ENCODE results near the gene TNXB. TPM values are rescaled to one million over a fixed set of nuclear protein-coding genes. Genes with fewer than 3 reads are reported as not detected.
A peak's percentile ranks its signal among the peaks of the same experiment; 100 is the strongest.
"Not testable (repeated sequence)": the region's sequence is repeated elsewhere in the genome, so short reads cannot be mapped to it uniquely, and the experiment has no call there.

TNXB gene
- total RNA-seq, 4 donors from 2014 or later: 90.6 to 217 (median 181) TPM

DNA sequence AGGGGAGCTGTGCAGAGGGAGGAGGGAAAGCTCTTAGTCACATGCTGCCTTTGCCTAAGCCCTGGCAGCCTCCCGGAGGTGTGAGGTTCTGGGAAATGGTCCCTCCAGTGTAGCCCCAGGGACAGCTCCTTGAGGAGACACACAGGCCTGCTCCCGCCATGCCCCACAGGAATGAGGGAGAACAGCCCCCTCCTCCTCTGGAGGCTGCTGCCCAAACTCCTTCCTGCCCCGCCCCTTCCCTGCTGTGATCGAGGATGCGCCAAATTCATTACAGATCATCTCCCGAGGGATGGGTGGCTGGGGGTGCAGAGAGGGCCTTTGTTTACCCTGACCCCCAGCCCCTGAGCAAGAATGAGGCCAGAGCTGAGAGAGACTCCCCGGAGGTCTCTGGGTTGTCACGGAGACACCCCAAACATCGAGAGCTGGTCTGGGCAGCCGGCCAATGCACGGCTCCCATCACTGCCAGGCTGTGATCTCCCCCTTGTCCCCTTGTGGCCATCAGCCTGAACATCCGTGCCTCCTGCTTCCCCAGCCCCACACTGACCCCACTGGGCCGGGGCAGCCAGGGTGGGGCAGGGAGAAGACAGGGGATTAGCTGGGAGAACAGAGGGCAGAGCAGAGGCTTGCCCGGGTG lies 62.6 kb downstream of the TNXB start:
- no peak overlapping the region for H3K4me3 ChIP-seq
- TF ChIP-seq, protein P1, sequence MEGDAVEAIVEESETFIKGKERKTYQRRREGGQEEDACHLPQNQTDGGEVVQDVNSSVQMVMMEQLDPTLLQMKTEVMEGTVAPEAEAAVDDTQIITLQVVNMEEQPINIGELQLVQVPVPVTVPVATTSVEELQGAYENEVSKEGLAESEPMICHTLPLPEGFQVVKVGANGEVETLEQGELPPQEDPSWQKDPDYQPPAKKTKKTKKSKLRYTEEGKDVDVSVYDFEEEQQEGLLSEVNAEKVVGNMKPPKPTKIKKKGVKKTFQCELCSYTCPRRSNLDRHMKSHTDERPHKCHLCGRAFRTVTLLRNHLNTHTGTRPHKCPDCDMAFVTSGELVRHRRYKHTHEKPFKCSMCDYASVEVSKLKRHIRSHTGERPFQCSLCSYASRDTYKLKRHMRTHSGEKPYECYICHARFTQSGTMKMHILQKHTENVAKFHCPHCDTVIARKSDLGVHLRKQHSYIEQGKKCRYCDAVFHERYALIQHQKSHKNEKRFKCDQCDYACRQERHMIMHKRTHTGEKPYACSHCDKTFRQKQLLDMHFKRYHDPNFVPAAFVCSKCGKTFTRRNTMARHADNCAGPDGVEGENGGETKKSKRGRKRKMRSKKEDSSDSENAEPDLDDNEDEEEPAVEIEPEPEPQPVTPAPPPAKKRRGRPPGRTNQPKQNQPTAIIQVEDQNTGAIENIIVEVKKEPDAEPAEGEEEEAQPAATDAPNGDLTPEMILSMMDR (IDR thresholded peaks at IDR 0.05): no peak
- TF ChIP-seq POLR2A (IDR thresholded peaks at IDR 0.05): no peak
- intact Hi-C loops (cut with DNase I; ENCODE audit: low total_unique reads): no loop called here
- no peaks in the 10 kb centered on the region for H3K36me3 ChIP-seq
- H3K4me1 ChIP-seq: peaks cover 3 to 10% of the 10 kb centered on the region in 2 donors
- peak; percentile 65 to 67 for DNase-seq
- no peaks in the 10 kb centered on the region for H3K9me3 ChIP-seq
- no peaks in the 10 kb centered on the region for H3K27me3 ChIP-seq
- peak overlapping the region; percentile 75 to 87 for H3K27ac ChIP-seq

DNA sequence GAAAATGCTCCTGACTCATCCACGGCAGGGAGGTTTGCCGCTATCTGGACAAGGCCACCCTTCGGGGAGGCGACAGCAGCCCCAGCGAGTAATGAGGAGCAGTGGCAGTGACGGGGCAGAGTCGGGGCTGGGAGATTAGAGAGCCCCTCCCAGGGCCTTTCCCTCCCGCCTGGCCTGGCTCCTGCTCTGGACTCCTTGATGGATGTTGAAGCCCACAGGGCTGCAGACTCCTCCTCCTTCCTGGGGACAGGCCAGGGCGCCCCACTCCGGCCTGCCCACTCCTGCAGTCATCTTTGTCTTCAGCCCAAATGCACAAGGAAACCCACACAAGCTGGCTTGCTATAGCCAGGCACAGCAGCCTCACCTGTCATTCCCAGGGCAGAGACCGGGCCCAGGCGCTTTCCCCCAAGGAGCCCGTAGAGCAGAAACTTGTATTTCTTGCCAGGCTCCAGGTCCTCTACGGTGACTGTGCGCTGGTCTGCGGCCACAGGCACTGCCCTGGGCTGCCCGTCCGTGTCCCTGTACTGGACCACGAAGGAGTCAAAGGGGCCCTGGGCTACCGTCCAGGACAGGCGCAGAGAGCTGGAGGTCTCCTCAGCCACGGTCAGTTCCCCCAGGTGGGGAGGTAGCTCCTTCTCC lies 63.2 kb downstream of the TNXB start:
- Histone ChIP-seq H3K27me3 (no peaks in the 10 kb centered on the region), H3K36me3 (no peaks in the 10 kb centered on the region), H3K9me3 (no peaks in the 10 kb centered on the region), H3K27ac (peak overlapping the region; percentile 75 to 87), H3K4me3 (no peak overlapping the region), H3K4me1 (peaks cover 3 to 10% of the 10 kb centered on the region in 2 donors)
- TF ChIP-seq POLR2A (IDR thresholded peaks at IDR 0.05): no peak
- TF ChIP-seq, protein P1 (IDR thresholded peaks at IDR 0.05): no peak
- no peak for DNase-seq
- intact Hi-C loops (cut with DNase I; ENCODE audit: low total_unique reads): no loop called here

DNA sequence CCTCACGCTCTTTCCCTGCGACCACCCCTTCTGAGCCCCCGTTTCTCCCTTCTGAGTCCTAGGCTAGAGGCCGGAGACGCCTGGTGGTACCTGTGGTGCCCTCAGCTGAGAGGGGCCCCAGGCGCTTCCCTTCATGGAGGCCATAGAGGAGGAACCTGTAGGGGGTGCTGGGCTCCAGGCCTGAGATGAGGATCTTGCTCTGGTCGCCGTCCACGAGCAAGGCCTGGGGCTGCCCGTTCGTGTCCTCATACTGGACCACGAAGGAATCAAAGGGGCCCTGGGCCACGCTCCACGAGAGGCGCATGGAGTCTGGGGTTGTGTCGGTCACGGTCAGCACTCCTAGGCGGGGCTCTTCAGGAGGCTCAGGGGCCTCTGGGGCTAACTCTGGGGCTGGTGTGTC lies 64.2 kb downstream of the TNXB start:
- intact Hi-C loops (cut with DNase I; ENCODE audit: low total_unique reads); H3K4me3 ChIP-seq; DNase-seq; H3K9me3 ChIP-seq; H3K36me3 ChIP-seq; H3K27ac ChIP-seq; H3K27me3 ChIP-seq: not testable (repeated sequence)
- H3K4me1 ChIP-seq: peaks cover 3 to 10% of the 10 kb centered on the region in 2 donors

DNA sequence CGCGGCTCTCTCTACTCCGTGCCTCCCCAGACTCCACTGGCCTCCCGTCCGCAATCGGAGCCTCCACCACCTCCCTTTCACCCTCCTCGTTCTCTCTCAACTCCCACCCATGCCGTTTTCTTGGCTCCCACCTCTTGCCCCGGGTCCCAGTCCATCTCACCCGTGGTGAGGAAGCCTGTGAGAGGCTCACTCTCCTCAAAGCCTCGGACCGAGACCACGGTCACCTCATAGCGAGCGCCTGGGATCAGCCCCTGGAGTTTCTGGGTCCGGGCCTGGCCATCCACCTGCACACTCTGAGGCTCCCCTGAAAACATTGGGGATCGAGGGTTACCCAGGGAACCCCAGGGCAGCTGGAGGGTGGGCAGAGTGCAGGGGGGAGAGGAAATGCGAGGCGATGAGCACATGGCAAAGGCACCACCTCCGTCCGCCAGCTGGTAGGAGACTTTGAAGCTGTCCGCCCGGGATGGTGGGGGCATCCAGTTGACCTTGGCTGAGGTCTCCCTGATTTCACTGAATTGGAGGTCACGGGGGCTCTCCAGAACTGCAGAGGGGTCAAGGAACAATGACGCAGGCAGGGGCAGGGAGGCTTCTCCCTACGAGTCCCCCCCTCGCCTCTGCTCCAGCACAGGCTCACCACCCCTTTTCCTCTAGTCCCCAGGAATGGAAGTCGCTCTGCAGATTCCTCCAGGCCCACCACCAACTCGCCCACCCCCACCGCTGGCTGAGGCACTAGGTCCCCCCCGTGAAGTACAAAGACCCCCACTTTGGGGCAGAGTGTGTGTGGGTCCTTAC lies 65.4 kb downstream of the TNXB start:
- peaks cover 3 to 10% of the 10 kb centered on the region in 2 donors for H3K4me1 ChIP-seq
- intact Hi-C loops (cut with DNase I; ENCODE audit: low total_unique reads); DNase-seq: not testable (repeated sequence)

DNA sequence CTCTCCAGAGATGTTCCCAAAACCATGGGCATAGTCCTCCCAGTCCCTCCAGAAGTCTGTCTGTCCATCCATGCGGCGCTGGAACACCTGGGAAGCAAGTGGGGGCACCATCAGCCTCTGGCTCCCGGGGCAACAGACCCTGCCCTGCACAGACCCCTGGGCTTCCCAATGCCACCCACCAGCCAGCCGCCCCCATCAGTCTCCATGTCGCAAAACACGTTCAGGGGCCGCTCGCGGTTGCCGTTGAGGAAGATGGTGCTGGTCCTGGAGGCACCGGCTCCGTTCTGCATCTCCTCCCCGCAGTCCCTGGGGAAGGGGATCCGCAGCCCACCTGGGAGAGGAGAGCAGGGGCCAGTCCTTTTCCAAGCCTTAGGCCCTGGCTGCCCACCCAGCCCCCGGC lies 66.9 kb downstream of the TNXB start:
- H3K4me1 ChIP-seq; H3K36me3 ChIP-seq; H3K9me3 ChIP-seq; H3K27ac ChIP-seq; H3K27me3 ChIP-seq; intact Hi-C loops (cut with DNase I; ENCODE audit: low total_unique reads); DNase-seq; H3K4me3 ChIP-seq: not testable (repeated sequence)

More for the DNA sequence above, 65.4 kb downstream of the TNXB start:
- not testable (repeated sequence) for H3K27ac ChIP-seq, H3K4me3 ChIP-seq, H3K36me3 ChIP-seq, H3K27me3 ChIP-seq, H3K9me3 ChIP-seq

DNA sequence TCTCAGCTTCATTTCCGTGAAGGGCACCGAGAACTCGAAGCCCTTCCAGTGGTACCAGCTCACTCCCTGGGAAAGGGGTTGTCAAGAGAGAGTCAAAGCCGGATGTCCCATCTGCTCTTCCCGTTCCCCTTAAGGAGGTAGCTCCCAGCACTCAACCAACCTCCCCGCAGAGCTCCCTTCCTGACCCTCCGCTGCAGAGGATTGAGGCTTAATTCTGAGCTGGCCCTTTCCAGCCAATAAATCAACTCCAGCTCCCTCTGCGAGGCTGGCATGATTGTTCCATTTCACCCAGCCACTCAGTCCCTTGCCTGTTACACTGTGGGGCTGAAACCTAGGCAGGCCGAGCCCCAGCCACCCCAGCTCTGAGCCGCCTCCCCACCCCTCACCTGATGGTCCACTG lies 67.8 kb downstream of the TNXB start:
- H3K27ac ChIP-seq; intact Hi-C loops (cut with DNase I; ENCODE audit: low total_unique reads); H3K4me3 ChIP-seq; H3K9me3 ChIP-seq; DNase-seq; H3K36me3 ChIP-seq; H3K4me1 ChIP-seq; H3K27me3 ChIP-seq: not testable (repeated sequence)

DNA sequence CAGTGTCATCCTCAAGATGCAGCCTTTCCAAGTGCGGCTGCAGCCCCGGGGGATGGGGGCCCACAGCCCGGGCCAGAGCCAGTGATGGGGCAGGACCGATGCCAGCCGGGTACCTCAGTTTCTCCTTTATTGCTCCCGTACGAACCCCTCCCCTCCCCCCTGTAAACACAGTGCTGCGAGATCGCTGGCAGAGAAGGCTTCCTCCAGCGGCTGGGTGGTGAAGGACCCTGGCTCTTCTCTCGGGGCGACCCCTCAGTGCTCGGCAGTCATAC lies 68.2 kb downstream of the TNXB start:
- H3K36me3 ChIP-seq; H3K27me3 ChIP-seq; H3K4me1 ChIP-seq; H3K9me3 ChIP-seq; H3K27ac ChIP-seq; H3K4me3 ChIP-seq; intact Hi-C loops (cut with DNase I; ENCODE audit: low total_unique reads); DNase-seq: not testable (repeated sequence)

DNA sequence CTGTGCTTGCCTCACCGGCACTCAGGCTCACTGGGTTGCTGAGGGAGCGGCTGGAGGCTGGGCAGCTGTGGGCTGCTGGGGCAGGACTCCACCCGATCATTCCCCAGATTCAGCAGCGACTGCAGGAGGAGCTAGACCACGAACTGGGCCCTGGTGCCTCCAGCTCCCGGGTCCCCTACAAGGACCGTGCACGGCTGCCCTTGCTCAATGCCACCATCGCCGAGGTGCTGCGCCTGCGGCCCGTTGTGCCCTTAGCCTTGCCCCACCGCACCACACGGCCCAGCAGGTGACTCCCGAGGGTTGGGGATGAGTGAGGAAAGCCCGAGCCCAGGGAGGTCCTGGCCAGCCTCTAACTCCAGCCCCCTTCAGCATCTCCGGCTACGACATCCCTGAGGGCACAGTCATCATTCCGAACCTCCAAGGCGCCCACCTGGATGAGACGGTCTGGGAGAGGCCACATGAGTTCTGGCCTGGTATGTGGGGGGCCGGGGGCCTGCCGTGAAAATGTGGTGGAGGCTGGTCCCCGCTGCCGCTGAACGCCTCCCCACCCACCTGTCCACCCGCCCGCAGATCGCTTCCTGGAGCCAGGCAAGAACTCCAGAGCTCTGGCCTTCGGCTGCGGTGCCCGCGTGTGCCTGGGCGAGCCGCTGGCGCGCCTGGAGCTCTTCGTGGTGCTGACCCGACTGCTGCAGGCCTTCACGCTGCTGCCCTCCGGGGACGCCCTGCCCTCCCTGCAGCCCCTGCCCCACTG lies 68.7 kb downstream of the TNXB start:
- H3K4me3 ChIP-seq; H3K27me3 ChIP-seq; H3K9me3 ChIP-seq; DNase-seq; H3K27ac ChIP-seq; H3K4me1 ChIP-seq; intact Hi-C loops (cut with DNase I; ENCODE audit: low total_unique reads); H3K36me3 ChIP-seq: not testable (repeated sequence)

DNA sequence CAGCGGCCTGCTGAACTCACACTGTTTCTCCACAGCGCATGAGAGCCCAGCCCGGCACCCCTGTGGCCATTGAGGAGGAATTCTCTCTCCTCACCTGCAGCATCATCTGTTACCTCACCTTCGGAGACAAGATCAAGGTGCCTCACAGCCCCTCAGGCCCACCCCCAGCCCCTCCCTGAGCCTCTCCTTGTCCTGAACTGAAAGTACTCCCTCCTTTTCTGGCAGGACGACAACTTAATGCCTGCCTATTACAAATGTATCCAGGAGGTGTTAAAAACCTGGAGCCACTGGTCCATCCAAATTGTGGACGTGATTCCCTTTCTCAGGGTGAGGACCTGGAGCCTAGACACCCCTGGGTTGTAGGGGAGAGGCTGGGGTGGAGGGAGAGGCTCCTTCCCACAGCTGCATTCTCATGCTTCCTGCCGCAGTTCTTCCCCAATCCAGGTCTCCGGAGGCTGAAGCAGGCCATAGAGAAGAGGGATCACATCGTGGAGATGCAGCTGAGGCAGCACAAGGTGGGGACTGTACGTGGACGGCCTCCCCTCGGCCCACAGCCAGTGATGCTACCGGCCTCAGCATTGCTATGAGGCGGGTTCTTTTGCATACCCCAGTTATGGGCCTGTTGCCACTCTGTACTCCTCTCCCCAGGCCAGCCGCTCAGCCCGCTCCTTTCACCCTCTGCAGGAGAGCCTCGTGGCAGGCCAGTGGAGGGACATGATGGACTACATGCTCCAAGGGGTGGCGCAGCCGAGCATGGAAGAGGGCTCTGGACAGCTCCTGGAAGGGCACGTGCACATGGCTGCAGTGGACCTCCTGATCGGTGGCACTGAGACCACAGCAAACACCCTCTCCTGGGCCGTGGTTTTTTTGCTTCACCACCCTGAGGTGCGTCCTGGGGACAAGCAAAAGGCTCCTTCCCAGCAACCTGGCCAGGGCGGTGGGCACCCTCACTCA lies 69.5 kb downstream of the TNXB start:
- H3K4me3 ChIP-seq; H3K27me3 ChIP-seq; H3K4me1 ChIP-seq; H3K27ac ChIP-seq; H3K9me3 ChIP-seq; H3K36me3 ChIP-seq; DNase-seq; intact Hi-C loops (cut with DNase I; ENCODE audit: low total_unique reads): not testable (repeated sequence)

DNA sequence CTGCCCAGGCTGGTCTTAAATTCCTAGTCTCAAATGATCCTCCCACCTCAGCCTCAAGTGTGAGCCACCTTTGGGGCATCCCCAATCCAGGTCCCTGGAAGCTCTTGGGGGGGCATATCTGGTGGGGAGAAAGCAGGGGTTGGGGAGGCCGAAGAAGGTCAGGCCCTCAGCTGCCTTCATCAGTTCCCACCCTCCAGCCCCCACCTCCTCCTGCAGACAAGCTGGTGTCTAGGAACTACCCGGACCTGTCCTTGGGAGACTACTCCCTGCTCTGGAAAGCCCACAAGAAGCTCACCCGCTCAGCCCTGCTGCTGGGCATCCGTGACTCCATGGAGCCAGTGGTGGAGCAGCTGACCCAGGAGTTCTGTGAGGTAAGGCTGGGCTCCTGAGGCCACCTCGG lies 70.3 kb downstream of the TNXB start:
- H3K36me3 ChIP-seq; H3K27me3 ChIP-seq; DNase-seq; H3K9me3 ChIP-seq; H3K4me3 ChIP-seq; H3K4me1 ChIP-seq; intact Hi-C loops (cut with DNase I; ENCODE audit: low total_unique reads); H3K27ac ChIP-seq: not testable (repeated sequence)
